GM12873 (cell line): ENCODE measurements around the gene DOCK6.

Source experiments
- TF ChIP-seq, protein P1 (sequence below): IDR thresholded peaks from 2 replicates; pipeline ENCODE4 v1.5.1; 2012; ENCODE audit warnings: low read depth, mild to moderate bottlenecking, moderate library complexity, low read length, control low read depth; ENCODE audit not compliant: insufficient read depth; ENCODE audit errors: missing control alignments

The DOCK6 gene

DNA sequence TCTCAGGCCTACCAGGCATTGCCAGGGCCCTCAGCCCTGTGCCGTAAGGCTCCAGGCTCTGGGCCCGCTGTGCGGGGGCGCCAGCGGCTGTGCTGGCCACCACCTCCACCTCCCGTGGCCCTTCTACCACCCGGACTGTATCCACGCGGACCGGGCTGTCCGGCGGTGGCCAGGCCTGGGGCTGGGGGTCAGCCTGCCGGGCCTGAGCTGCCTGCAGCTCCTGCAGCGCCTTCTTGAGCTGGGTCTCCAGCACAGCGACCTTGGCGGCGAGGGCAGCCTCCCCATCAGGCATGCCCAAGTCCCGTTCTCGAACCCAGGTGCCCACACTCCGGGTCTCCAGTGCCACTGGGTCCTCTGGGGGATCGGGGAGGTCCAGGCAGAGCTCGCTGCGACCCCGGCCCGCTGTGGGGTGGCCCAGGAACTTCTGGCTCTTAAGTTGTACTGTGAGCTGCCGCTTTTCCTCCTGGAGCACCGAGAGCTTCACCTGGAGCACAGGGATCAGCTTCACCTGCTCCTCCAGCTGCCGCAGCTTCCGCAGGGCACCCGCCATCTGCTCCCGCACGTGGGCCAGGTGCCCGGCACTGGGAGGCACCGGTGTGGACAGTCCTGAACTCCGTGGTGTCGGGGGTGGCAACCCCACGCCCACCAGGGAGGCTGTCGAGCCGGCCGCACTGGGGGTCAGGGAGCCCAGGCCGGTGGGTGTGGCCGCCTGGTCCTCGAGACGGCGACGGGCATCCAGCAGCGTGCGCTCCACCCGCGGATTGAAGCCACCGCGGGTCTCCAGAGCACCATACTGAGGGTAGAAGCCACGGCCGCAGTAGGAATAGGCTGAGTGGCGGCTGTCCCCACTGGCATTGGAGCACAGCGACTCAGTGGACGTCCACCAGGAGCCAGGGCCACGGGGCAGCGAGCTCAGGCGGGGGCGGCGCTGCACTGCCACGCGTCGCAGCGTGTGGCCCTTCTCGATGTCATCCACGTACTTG, 69.1 kb downstream of the DOCK6 start:
- TF ChIP-seq, protein P1, sequence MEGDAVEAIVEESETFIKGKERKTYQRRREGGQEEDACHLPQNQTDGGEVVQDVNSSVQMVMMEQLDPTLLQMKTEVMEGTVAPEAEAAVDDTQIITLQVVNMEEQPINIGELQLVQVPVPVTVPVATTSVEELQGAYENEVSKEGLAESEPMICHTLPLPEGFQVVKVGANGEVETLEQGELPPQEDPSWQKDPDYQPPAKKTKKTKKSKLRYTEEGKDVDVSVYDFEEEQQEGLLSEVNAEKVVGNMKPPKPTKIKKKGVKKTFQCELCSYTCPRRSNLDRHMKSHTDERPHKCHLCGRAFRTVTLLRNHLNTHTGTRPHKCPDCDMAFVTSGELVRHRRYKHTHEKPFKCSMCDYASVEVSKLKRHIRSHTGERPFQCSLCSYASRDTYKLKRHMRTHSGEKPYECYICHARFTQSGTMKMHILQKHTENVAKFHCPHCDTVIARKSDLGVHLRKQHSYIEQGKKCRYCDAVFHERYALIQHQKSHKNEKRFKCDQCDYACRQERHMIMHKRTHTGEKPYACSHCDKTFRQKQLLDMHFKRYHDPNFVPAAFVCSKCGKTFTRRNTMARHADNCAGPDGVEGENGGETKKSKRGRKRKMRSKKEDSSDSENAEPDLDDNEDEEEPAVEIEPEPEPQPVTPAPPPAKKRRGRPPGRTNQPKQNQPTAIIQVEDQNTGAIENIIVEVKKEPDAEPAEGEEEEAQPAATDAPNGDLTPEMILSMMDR = no peak

GRCh38 chr19:11191934-11192333, 70.4 kb downstream of the DOCK6 start:
- TF ChIP-seq, protein P1 = no peak

- TF ChIP-seq, protein P1 = no peak
These were observed 71.0 kb downstream of the DOCK6 start for GRCh38 chr19:11191273-11191755.

DNA sequence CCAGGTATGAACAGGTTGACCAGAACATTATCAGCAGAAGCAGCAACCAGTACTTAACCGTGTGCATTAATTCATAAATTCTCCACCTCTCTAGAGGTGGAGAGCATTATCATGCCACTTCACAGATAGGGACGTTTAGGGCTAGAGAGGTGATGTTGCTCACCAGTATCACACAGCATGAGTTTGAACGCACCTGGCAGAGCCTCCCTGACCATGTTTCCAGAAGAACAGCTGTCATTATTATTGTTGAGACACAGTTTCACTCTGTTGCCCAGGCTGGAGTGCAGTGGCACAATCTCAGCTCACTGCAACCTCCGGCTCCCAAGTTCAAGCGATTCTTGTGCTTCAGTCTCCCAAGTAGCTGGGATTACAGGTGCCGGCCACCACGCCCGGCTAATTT, 71.8 kb downstream of the DOCK6 start:
- TF ChIP-seq, protein P1 = no peak

GRCh38 chr19:11187441-11187840, 74.9 kb downstream of the DOCK6 start:
- TF ChIP-seq, protein P1 = no peak

GRCh38 chr19:11182994-11183393, 79.3 kb downstream of the DOCK6 start:
- TF ChIP-seq, protein P1 = no peak

DNA sequence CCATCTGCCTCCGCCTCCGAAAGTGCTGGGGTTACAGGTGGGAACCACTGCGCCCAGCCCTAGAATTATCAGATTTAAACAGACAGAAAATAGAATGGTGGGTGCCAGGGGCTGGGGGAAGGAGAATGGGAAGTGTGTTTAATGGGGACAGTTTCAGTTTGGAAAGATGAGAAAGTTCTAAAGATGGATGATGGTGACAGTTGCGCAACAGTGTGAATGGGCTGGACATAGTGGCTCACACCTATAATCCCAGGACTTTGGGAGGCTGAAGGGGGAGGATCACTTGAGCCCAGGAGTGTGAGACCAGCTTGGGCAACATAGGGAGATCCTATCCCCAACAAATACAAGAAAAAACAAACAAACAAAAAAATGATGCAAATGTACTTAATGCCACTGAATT, 80.8 kb downstream of the DOCK6 start:
- TF ChIP-seq, protein P1 = no peak
